HepG2 (cell line): ENCODE results near the gene TLN1. TPM values are rescaled to one million over a fixed set of nuclear protein-coding genes. Genes with fewer than 3 reads are reported as not detected.
A peak's percentile ranks its signal among the peaks of the same experiment; 100 is the strongest.

Source experiments
- ELF3 ChIP-seq: IDR thresholded peaks from 2 replicates; pipeline ENCODE4 v1.6.1; 2016; ENCODE audit warnings: missing genetic modification reagents, missing compliant biosample characterization
- MAFF ChIP-seq: IDR thresholded peaks from 2 replicates; pipeline ENCODE4 v1.6.1; 2011; ENCODE audit warnings: low read depth, low read length, improper control_type of control experiment
- MED8 ChIP-seq: sonication (generic); formaldehyde crosslinking; IDR thresholded peaks from 2 replicates; pipeline ENCODE4 v1.8.1; 2023; ENCODE audit warnings: mild to moderate bottlenecking, missing genetic modification reagents; ENCODE audit not compliant: insufficient replicate concordance
- MNT ChIP-seq: fragments of 450-650 bp; IDR thresholded peaks from 2 replicates; pipeline ENCODE4 v1.6.1; 2016
- NR2C2 ChIP-seq: sonication (generic); formaldehyde crosslinking; IDR thresholded peaks from 2 replicates; pipeline ENCODE4 v1.4.0; 2020; ENCODE audit warnings: missing genetic modification reagents, mild to moderate bottlenecking, moderate library complexity, borderline replicate concordance
- POLR2AphosphoS2 ChIP-seq: IDR thresholded peaks from 2 replicates; pipeline ENCODE4 v1.6.1; 2011; ENCODE audit warnings: low read depth, low read length, improper control_type of control experiment
- RARA ChIP-seq: IDR thresholded peaks from 2 replicates; pipeline ENCODE4 v1.6.1; 2016; ENCODE audit warnings: missing genetic modification reagents, missing compliant biosample characterization
- RFX5 ChIP-seq: IDR thresholded peaks from 2 replicates; pipeline ENCODE4 v1.6.1; 2011; ENCODE audit warnings: low read depth, low read length, improper control_type of control experiment
- SP2 ChIP-seq: sonication (generic); formaldehyde crosslinking; IDR thresholded peaks from 2 replicates; pipeline ENCODE4 v1.5.1; 2020; ENCODE audit warnings: mild to moderate bottlenecking, missing genetic modification reagents
- SRSF4 ChIP-seq: fragments of 200-400 bp; formaldehyde crosslinking; IDR thresholded peaks from one replicate; pipeline ENCODE4 v1.6.1; 2018; ENCODE audit warnings: mild to moderate bottlenecking, low read depth, low read length, moderate library complexity; ENCODE audit not compliant: poor library complexity, severe bottlenecking
- ZMYM3 ChIP-seq: sonication (generic); formaldehyde crosslinking; IDR thresholded peaks from 2 replicates; pipeline ENCODE4 v1.5.1; 2020; ENCODE audit warnings: mild to moderate bottlenecking, missing genetic modification reagents
- ZNF121 ChIP-seq: sonication (generic); formaldehyde crosslinking; IDR thresholded peaks from 2 replicates; pipeline ENCODE4 v1.5.0; 2020; ENCODE audit warnings: mild to moderate bottlenecking, missing genetic modification reagents
- ZNF333 ChIP-seq: sonication (generic); formaldehyde crosslinking; IDR thresholded peaks from 2 replicates; pipeline ENCODE4 v1.4.0; 2020; ENCODE audit warnings: mild to moderate bottlenecking, missing genetic modification reagents, borderline replicate concordance
- ZNF350 ChIP-seq: sonication (generic); formaldehyde crosslinking; IDR thresholded peaks from 2 replicates; pipeline ENCODE4 v1.4.0; 2020; ENCODE audit warnings: mild to moderate bottlenecking, low read depth, missing genetic modification reagents, borderline replicate concordance
- ZNF354B ChIP-seq: sonication (generic); formaldehyde crosslinking; IDR thresholded peaks from 2 replicates; pipeline ENCODE4 v1.8.0; 2022; ENCODE audit warnings: mild to moderate bottlenecking, missing genetic modification reagents
- ZNF468 ChIP-seq: sonication (generic); formaldehyde crosslinking; IDR thresholded peaks from 2 replicates; pipeline ENCODE4 v1.8.0; 2022; ENCODE audit warnings: mild to moderate bottlenecking, moderate library complexity, missing genetic modification reagents
- ZNF549 ChIP-seq: sonication (generic); formaldehyde crosslinking; IDR thresholded peaks from 2 replicates; pipeline ENCODE4 v1.5.0; 2020; ENCODE audit warnings: missing genetic modification reagents
- ZNF550 ChIP-seq: sonication (generic); formaldehyde crosslinking; IDR thresholded peaks from 2 replicates; pipeline ENCODE4 v1.4.0; 2020; ENCODE audit warnings: mild to moderate bottlenecking, missing genetic modification reagents, borderline replicate concordance
- ZNF709 ChIP-seq: sonication (generic); formaldehyde crosslinking; IDR thresholded peaks from 2 replicates; pipeline ENCODE4 v1.5.0; 2020; ENCODE audit warnings: mild to moderate bottlenecking, missing genetic modification reagents
- ZNF746 ChIP-seq: sonication (generic); formaldehyde crosslinking; IDR thresholded peaks from 2 replicates; pipeline ENCODE4 v1.8.0; 2022; ENCODE audit warnings: mild to moderate bottlenecking, missing genetic modification reagents
- ZNF782 ChIP-seq: sonication (generic); formaldehyde crosslinking; IDR thresholded peaks from 2 replicates; pipeline ENCODE4 v1.4.0; 2020; ENCODE audit warnings: missing genetic modification reagents, mild to moderate bottlenecking, borderline replicate concordance
- polyA plus RNA-seq, 8 experiments: library from polyadenylated mRNA; depleted of rRNA in 3 of 8; stranded (reverse) in 7 of 8; unstranded in 1 of 8; fragments of >200 nt; fragmentation: Illumina TruSeq in 4 of 8; extraction: Trizol in 4 of 8; gene quantifications; 2 replicates each; pipeline versions ENCODE4 v1.2.1 to v1.2.3, GENCODE V29; 2011 to 2016; ENCODE audit warnings: low read depth in 4 of 8, missing spikeins in 1 of 8, mixed read lengths in 1 of 8; ENCODE audit not compliant: insufficient read depth in 1 of 8
- total RNA-seq, 5 experiments: library from RNA; depleted of rRNA; stranded (reverse); fragments of >200 nt; fragmentation: Illumina TruSeq; extraction: Trizol; gene quantifications; 2 replicates each; pipeline ENCODE4 v1.2.3, GENCODE V29; 2016; ENCODE audit warnings: low read depth in 1 of 5
- TF ChIP-seq, protein P1 (sequence below): IDR thresholded peaks from 2 replicates; pipeline ENCODE4 v1.6.1; 2018; ENCODE audit warnings: missing genetic modification reagents
- TF ChIP-seq, protein P2 (sequence below): sonication (generic); formaldehyde crosslinking; conservative IDR thresholded peaks from 2 replicates; pipeline ENCODE4 v1.5.0; 2020; ENCODE audit warnings: missing genetic modification reagents
- TF ChIP-seq, protein P3 (sequence below): sonication (generic); formaldehyde crosslinking; IDR thresholded peaks from 2 replicates; pipeline ENCODE4 v1.5.1; 2020; ENCODE audit warnings: missing genetic modification reagents, mild to moderate bottlenecking, borderline replicate concordance

Gene TLN1
- total and polyA plus RNA-seq, 2 of the 13 experiments (the other 11 are each of a cell fraction or from before 2014, with no cell fraction given): 35.2 to 51.8 TPM

- TF ChIP-seq MNT: no peak
- TF ChIP-seq, protein P1, sequence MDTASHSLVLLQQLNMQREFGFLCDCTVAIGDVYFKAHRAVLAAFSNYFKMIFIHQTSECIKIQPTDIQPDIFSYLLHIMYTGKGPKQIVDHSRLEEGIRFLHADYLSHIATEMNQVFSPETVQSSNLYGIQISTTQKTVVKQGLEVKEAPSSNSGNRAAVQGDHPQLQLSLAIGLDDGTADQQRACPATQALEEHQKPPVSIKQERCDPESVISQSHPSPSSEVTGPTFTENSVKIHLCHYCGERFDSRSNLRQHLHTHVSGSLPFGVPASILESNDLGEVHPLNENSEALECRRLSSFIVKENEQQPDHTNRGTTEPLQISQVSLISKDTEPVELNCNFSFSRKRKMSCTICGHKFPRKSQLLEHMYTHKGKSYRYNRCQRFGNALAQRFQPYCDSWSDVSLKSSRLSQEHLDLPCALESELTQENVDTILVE (CRISPR knock-in tag): peak; percentile 33; the same call in 1 of the 2 replicates
- TF ChIP-seq ZNF746 (CRISPR knock-in tag): no peak
- peak; percentile 71; the same call in 1 of the 2 replicates for TF ChIP-seq ZNF333 (CRISPR knock-in tag)
- TF ChIP-seq, protein P2, sequence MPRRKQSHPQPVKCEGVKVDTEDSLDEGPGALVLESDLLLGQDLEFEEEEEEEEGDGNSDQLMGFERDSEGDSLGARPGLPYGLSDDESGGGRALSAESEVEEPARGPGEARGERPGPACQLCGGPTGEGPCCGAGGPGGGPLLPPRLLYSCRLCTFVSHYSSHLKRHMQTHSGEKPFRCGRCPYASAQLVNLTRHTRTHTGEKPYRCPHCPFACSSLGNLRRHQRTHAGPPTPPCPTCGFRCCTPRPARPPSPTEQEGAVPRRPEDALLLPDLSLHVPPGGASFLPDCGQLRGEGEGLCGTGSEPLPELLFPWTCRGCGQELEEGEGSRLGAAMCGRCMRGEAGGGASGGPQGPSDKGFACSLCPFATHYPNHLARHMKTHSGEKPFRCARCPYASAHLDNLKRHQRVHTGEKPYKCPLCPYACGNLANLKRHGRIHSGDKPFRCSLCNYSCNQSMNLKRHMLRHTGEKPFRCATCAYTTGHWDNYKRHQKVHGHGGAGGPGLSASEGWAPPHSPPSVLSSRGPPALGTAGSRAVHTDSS (CRISPR knock-in tag): no peak
- TF ChIP-seq ZNF354B (CRISPR knock-in tag): no peak
- TF ChIP-seq ZNF468 (CRISPR knock-in tag): no peak
- no peak for TF ChIP-seq MAFF
- no peak for TF ChIP-seq ZNF549 (CRISPR knock-in tag)
- TF ChIP-seq, protein P3, sequence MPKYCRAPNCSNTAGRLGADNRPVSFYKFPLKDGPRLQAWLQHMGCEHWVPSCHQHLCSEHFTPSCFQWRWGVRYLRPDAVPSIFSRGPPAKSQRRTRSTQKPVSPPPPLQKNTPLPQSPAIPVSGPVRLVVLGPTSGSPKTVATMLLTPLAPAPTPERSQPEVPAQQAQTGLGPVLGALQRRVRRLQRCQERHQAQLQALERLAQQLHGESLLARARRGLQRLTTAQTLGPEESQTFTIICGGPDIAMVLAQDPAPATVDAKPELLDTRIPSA (CRISPR knock-in tag): no peak
- TF ChIP-seq RARA (CRISPR knock-in tag): peak; percentile 31; the same call in 1 of the 2 replicates
- no peak; the same call in 1 of the 2 replicates for TF ChIP-seq SP2
- no peak for TF ChIP-seq ZNF550
- TF ChIP-seq POLR2AphosphoS2: 0 out of 2 replicates have a peak, but pooled peaks have one; percentile 49
- TF ChIP-seq ZNF121 (CRISPR knock-in tag): peak; percentile 73
- TF ChIP-seq ELF3 (CRISPR knock-in tag): no peak
- 0 out of 2 replicates have a peak, but pooled peaks have one; percentile 32 for TF ChIP-seq ZNF350 (CRISPR knock-in tag)
- no peak for TF ChIP-seq NR2C2
- TF ChIP-seq SRSF4: peak; percentile 46
- no peak for TF ChIP-seq ZMYM3
- no peak for TF ChIP-seq ZNF709
- TF ChIP-seq ZNF782 (CRISPR knock-in tag): no peak
- no peak for TF ChIP-seq RFX5
- peak; percentile 80 for TF ChIP-seq MED8 (CRISPR knock-in tag)
Observed at GRCh38 chr9:35658137-35658967, 73.6 kb downstream of the TLN1 start, which contains the start of gene CCDC107 (continued).
